ENCODE measurements around the gene PCDH19. TPM values are rescaled to one million over a fixed set of nuclear protein-coding genes. Genes with fewer than 3 reads are reported as not detected.
A peak's percentile ranks its signal among the peaks of the same experiment; 100 is the strongest.

Gene PCDH19
- total and polyA plus RNA-seq, 8 donors, result 0.08 to 0.44 (median 0.18) TPM

GRCh38 chrX:100341142-100341510 is 68.9 kb downstream of the PCDH19 start:
- TF ChIP-seq CTCF (IDR thresholded peaks at IDR 0.05), result no peak
- WGBS, 2 donors, result 58 to 60% methylated on average over 4 of the region's 4 CpGs
- FAIRE-seq (no peak), DNase-seq (no peak), ATAC-seq (no peak)
- intact Hi-C loops (cut with DNase I), result no loop called here
- Histone ChIP-seq H3K27me3 (no peaks in the 10 kb centered on the region), H3K36me3 (no peaks in the 10 kb centered on the region), H3K4me3 (no peak overlapping the region), H3K4me1 (no peaks in the 10 kb centered on the region), H3K27ac (no peak overlapping the region), H3K9me3 (no peaks in the 10 kb centered on the region)

GRCh38 chrX:100340491-100341141 is 69.5 kb downstream of the PCDH19 start:
- Histone ChIP-seq H3K27me3 (no peaks in the 10 kb centered on the region), H3K4me3 (no peak overlapping the region), H3K4me1 (no peaks in the 10 kb centered on the region), H3K36me3 (no peaks in the 10 kb centered on the region), H3K27ac (no peak overlapping the region), H3K9me3 (no peaks in the 10 kb centered on the region)
- ATAC-seq (no peak), FAIRE-seq (peak; percentile 85), DNase-seq (no peak)
- no peak for TF ChIP-seq CTCF (IDR thresholded peaks at IDR 0.05)
- intact Hi-C loops (cut with DNase I), result no loop called here

GRCh38 chrX:100328351-100328750 is 81.7 kb downstream of the PCDH19 start:
- TF ChIP-seq CTCF (IDR thresholded peaks at IDR 0.05), result no peak
- DNase-seq (no peak), FAIRE-seq (no peak), ATAC-seq (no peak)
- Histone ChIP-seq H3K27me3 (peaks cover 0 to 9% (median 2%) of the 10 kb centered on the region in 4 donors), H3K27ac (no peak overlapping the region), H3K36me3 (no peaks in the 10 kb centered on the region), H3K9me3 (no peaks in the 10 kb centered on the region), H3K4me1 (no peaks in the 10 kb centered on the region), H3K4me3 (no peak overlapping the region)
- intact Hi-C loops (cut with DNase I), result no loop called here
- WGBS, 2 donors, result 46 to 55% methylated on average over 6 of the region's 6 CpGs

- ATAC-seq (no peak), DNase-seq (no peak), FAIRE-seq (no peak)
- Histone ChIP-seq H3K27ac (no peak overlapping the region), H3K27me3 (peaks cover 0 to 12% (median 0%) of the 10 kb centered on the region in 4 donors), H3K9me3 (no peaks in the 10 kb centered on the region), H3K36me3 (no peaks in the 10 kb centered on the region), H3K4me1 (no peaks in the 10 kb centered on the region), H3K4me3 (no peak overlapping the region)
- 18 to 30% methylated on average over 2 of the region's 2 CpGs for WGBS, 2 donors
- no peak for TF ChIP-seq CTCF (IDR thresholded peaks at IDR 0.05)
- intact Hi-C loops (cut with DNase I), result no loop called here
Observed at GRCh38 chrX:100319716-100320115, 90.4 kb downstream of the PCDH19 start.

GRCh38 chrX:100316987-100317386 is 93.1 kb downstream of the PCDH19 start:
- Histone ChIP-seq H3K36me3 (no peaks in the 10 kb centered on the region), H3K4me1 (no peaks in the 10 kb centered on the region), H3K9me3 (no peaks in the 10 kb centered on the region), H3K27ac (no peak overlapping the region), H3K27me3 (peaks cover 0 to 12% (median 0%) of the 10 kb centered on the region in 4 donors), H3K4me3 (no peak overlapping the region)
- FAIRE-seq (no peak), ATAC-seq (no peak), DNase-seq (no peak)
- intact Hi-C loops (cut with DNase I), result no loop called here
- 43 to 53% methylated on average over 3 of the region's 3 CpGs for WGBS, 2 donors
- no peak for TF ChIP-seq CTCF (IDR thresholded peaks at IDR 0.05)

Data from pancreas (tissue), 10 donors.